Metanephros (tissue), 2 donors: ENCODE data around the gene NEK10. TPM values are rescaled to one million over a fixed set of nuclear protein-coding genes. Genes with fewer than 3 reads are reported as not detected.

Source experiments
- small RNA-seq: library from RNA; depleted of rRNA; stranded (forward); fragments of <200 nt; gene quantifications from one replicate; pipeline ENCODE3, GENCODE V24; 2014; ENCODE audit warnings: low replicate concordance
- total RNA-seq: library from RNA; depleted of rRNA; stranded (reverse); fragments of >200 nt; gene quantifications from one replicate; pipeline ENCODE4 v1.2.3, GENCODE V29; 2014

Gene NEK10
- 11.1 TPM for total RNA-seq

GRCh38 chr3:27368831-27369607 lies at the start of gene NEK10:
NEK10 (minus strand) TSS chr3:27369383; CDS start chr3:27352882, 16,501 bp downstream.

Small RNA genes within 50 kb of the gene (small RNA-seq; reads per million reads assigned to genes)
- gene MINOS1P3 (not detected), gene RNU6-342P (not detected)

Other genes with a start within 250 kb of the NEK10 start
- 39.2 TPM for gene SLC4A7, start 115.0 kb upstream of the NEK10 start, total RNA-seq